IMR-90 (cell line): ENCODE measurements around the gene FNIP2. TPM values are rescaled to one million over a fixed set of nuclear protein-coding genes. Genes with fewer than 3 reads are reported as not detected.
A peak's percentile ranks its signal among the peaks of the same experiment; 100 is the strongest.

Source experiments
- ATAC-seq: fragments of 200-7000 bp; cut with Tn5 transposase; 2 replicates; pipeline ENCODE4 v1.9.1; 2020; ENCODE audit warnings: low read depth, mild to moderate bottlenecking, moderate library complexity
- BruUV-seq: library from RNA; stranded (reverse); fragments of 400-500 nt; replicated peaks from 2 replicates; lab custom pipeline; 2021; lab: Mats Ljungman, UMichigan
- CTCF ChIA-PET: fragments of 300-600 bp; formaldehyde crosslinking; extraction: SDS; loops from one replicate; lab custom pipeline; 2021; ENCODE audit warnings: antibody characterized with exemption; lab: Yijun Ruan, JAX
- POLR2A ChIA-PET: fragments of 300-600 bp; sonication (Branson Sonifier 250); formaldehyde crosslinking; loops from one replicate; lab custom pipeline; 2022; ENCODE audit warnings: antibody characterized with exemption; ENCODE audit not compliant: unreplicated experiment; lab: Charles Lee
- DNase-seq: peaks from one replicate; pipeline ENCODE4 v3.0.0; 2013
- H2AFZ ChIP-seq: replicated peaks from 2 replicates; pipeline ENCODE3; 2013; ENCODE audit warnings: low read length, mild to moderate bottlenecking; ENCODE audit not compliant: poor library complexity
- H2AK5ac ChIP-seq: 2 replicates; pipeline ENCODE4 v1.6.1; 2013; ENCODE audit warnings: low read depth, low read length, inconsistent platforms
- H2AK9ac ChIP-seq: replicated peaks from 2 replicates; pipeline ENCODE3; 2013; ENCODE audit warnings: mild to moderate bottlenecking, low read depth, low read length, moderate library complexity; ENCODE audit not compliant: poor library complexity
- H2BK120ac ChIP-seq: 2 replicates; pipeline ENCODE4 v1.6.1; 2013; ENCODE audit warnings: low read depth, low read length, inconsistent platforms
- H2BK15ac ChIP-seq: 3 replicates; pipeline ENCODE4 v1.6.1; 2013; ENCODE audit warnings: low read depth, low read length, inconsistent platforms
- H2BK20ac ChIP-seq: 2 replicates; pipeline ENCODE4 v1.6.1; 2013; ENCODE audit warnings: low read depth, mild to moderate bottlenecking, inconsistent platforms, low read length, moderate library complexity
- H2BK5ac ChIP-seq: 2 replicates; pipeline ENCODE4 v1.6.1; 2013; ENCODE audit warnings: mild to moderate bottlenecking, low read depth, low read length, inconsistent platforms; ENCODE audit not compliant: poor library complexity, severe bottlenecking
- H3K14ac ChIP-seq: replicated peaks from 2 replicates; pipeline ENCODE4 v1.6.1; 2013; ENCODE audit warnings: low read depth, low read length, inconsistent platforms
- H3K18ac ChIP-seq: 2 replicates; pipeline ENCODE4 v1.6.1; 2013; ENCODE audit warnings: low read depth, low read length, control low read depth
- H3K23ac ChIP-seq: 2 replicates; pipeline ENCODE4 v1.6.1; 2013; ENCODE audit warnings: low read depth, low read length, inconsistent platforms
- H3K27ac ChIP-seq: 2 replicates; pipeline ENCODE4 v1.5.1; 2013; ENCODE audit warnings: mild to moderate bottlenecking, control low read depth, low read length; ENCODE audit not compliant: insufficient read depth
- H3K27me3 ChIP-seq: 2 replicates; pipeline ENCODE4 v1.6.1; 2013; ENCODE audit warnings: low read length; ENCODE audit not compliant: control insufficient read depth, insufficient read depth
- H3K36me3 ChIP-seq: 2 replicates; pipeline ENCODE4 v1.6.1; 2013; ENCODE audit warnings: low read length, mixed read lengths; ENCODE audit not compliant: control insufficient read depth, insufficient read depth
- H3K4ac ChIP-seq: 2 replicates; pipeline ENCODE4 v1.6.1; 2013; ENCODE audit warnings: low read depth, low read length, inconsistent platforms
- H3K4me1 ChIP-seq: 2 replicates; pipeline ENCODE4 v1.6.1; 2013; ENCODE audit warnings: low read length, mixed read lengths; ENCODE audit not compliant: control insufficient read depth, insufficient read depth
- H3K4me2 ChIP-seq: 2 replicates; pipeline ENCODE4 v1.6.1; 2013; ENCODE audit warnings: low read depth, mild to moderate bottlenecking, control low read depth, low read length, moderate library complexity
- H3K4me3 ChIP-seq: 2 replicates; pipeline ENCODE4 v1.5.1; 2013; ENCODE audit warnings: low read depth, mild to moderate bottlenecking, control low read depth, low read length, moderate library complexity; ENCODE audit not compliant: insufficient read depth
- H3K56ac ChIP-seq: 2 replicates; pipeline ENCODE4 v1.6.1; 2013; ENCODE audit warnings: low read length, inconsistent platforms; ENCODE audit not compliant: insufficient read depth; ENCODE audit errors: extremely low read depth
- H3K79me1 ChIP-seq, 2 experiments: 2 replicates each; pipeline ENCODE4 v1.6.1; 2013; ENCODE audit warnings: low read length in 2 of 2, inconsistent platforms in 1 of 2, low read depth in 1 of 2
- H3K9ac ChIP-seq: 2 replicates; pipeline ENCODE4 v1.6.1; 2013; ENCODE audit warnings: low read depth, low read length, control low read depth
- H3K9me1 ChIP-seq: 2 replicates; pipeline ENCODE4 v1.6.1; 2013; ENCODE audit warnings: low read length, inconsistent platforms; ENCODE audit not compliant: insufficient read depth
- H3K9me3 ChIP-seq: 2 replicates; pipeline ENCODE4 v1.6.1; 2013; ENCODE audit warnings: low read length; ENCODE audit not compliant: control insufficient read depth, insufficient read depth
- H4K20me1 ChIP-seq: 2 replicates; pipeline ENCODE4 v1.6.1; 2013; ENCODE audit warnings: low read length, inconsistent platforms; ENCODE audit not compliant: insufficient read depth
- H4K5ac ChIP-seq: 2 replicates; pipeline ENCODE4 v1.6.1; 2013; ENCODE audit warnings: mild to moderate bottlenecking, low read depth, low read length, control low read depth
- H4K8ac ChIP-seq, 2 experiments: 2 replicates each; pipeline ENCODE4 v1.6.1; 2013; ENCODE audit warnings: low read depth in 2 of 2, low read length in 2 of 2, control low read depth in 1 of 2, inconsistent platforms in 1 of 2
- H4K91ac ChIP-seq: 2 replicates; pipeline ENCODE4 v1.6.1; 2013; ENCODE audit warnings: low read depth, low read length, inconsistent platforms; ENCODE audit not compliant: insufficient read depth
- BHLHE40 ChIP-seq: fragments of 150-350 bp; IDR thresholded peaks from 2 replicates; pipeline ENCODE4 v1.6.1; 2016; ENCODE audit warnings: mild to moderate bottlenecking, low read depth, low read length
- CEBPB ChIP-seq: IDR thresholded peaks from 2 replicates; pipeline ENCODE4 v1.6.1; 2012; ENCODE audit warnings: low read depth, low read length, improper control_type of control experiment
- CHD1 ChIP-seq: IDR thresholded peaks from 2 replicates; pipeline ENCODE4 v1.6.1; 2012; ENCODE audit warnings: low read depth, low read length, improper control_type of control experiment
- ELK1 ChIP-seq: fragments of 150-350 bp; IDR thresholded peaks from 2 replicates; pipeline ENCODE4 v1.6.1; 2016; ENCODE audit warnings: low read depth, mild to moderate bottlenecking, low read length, moderate library complexity, borderline replicate concordance
- FOS ChIP-seq: fragments of 150-350 bp; IDR thresholded peaks from 2 replicates; pipeline ENCODE4 v1.6.1; 2016; ENCODE audit warnings: low read depth, low read length
- MAFK ChIP-seq: IDR thresholded peaks from 2 replicates; pipeline ENCODE4 v1.6.1; 2012; ENCODE audit warnings: low read depth, low read length, improper control_type of control experiment
- MAZ ChIP-seq: IDR thresholded peaks from 2 replicates; pipeline ENCODE4 v1.6.1; 2012; ENCODE audit warnings: low read depth, mild to moderate bottlenecking, low read length, improper control_type of control experiment, moderate library complexity, borderline replicate concordance
- POLR2A ChIP-seq: IDR thresholded peaks from 2 replicates; pipeline ENCODE4 v1.6.1; 2012; ENCODE audit warnings: mild to moderate bottlenecking, low read depth, low read length
- RAD21 ChIP-seq: IDR thresholded peaks from 2 replicates; pipeline ENCODE4 v1.6.1; 2012; ENCODE audit warnings: low read length, improper control_type of control experiment
- RCOR1 ChIP-seq: IDR thresholded peaks from 2 replicates; pipeline ENCODE4 v1.6.1; 2012; ENCODE audit warnings: mild to moderate bottlenecking, low read length, improper control_type of control experiment; ENCODE audit not compliant: insufficient replicate concordance
- RFX5 ChIP-seq: IDR thresholded peaks from 2 replicates; pipeline ENCODE4 v1.8.0; 2012; ENCODE audit warnings: low read depth, mild to moderate bottlenecking, low read length, moderate library complexity
- SMC3 ChIP-seq: fragments of 150-350 bp; IDR thresholded peaks from 2 replicates; pipeline ENCODE4 v1.6.1; 2016; ENCODE audit warnings: low read depth, mild to moderate bottlenecking, antibody characterized with exemption, low read length, moderate library complexity
- WGBS, 2 experiments: methylation state at CpG; one replicate each; pipeline versions ENCODE4 v1.1.5 to v1.1.7; 2013; ENCODE audit warnings: missing lambda C conversion rate in 2 of 2; ENCODE audit not compliant: insufficient read length in 1 of 2; ENCODE audit errors: extremely low coverage in 2 of 2; 5-methylcytosine and 5-hydroxymethylcytosine counted together
- dilution Hi-C: fragments of 300-500 bp; cut with HindIII; formaldehyde crosslinking; loops from one replicate; pipeline ENCODE4 v1.14.3; 2018; ENCODE audit warnings: low sequenced_read_pairs; ENCODE audit not compliant: unreplicated experiment
- in situ Hi-C: fragments of 300-500 bp; cut with MboI; formaldehyde crosslinking; loops from 3 replicates; pipeline ENCODE4 v1.14.3; 2019; ENCODE audit warnings: low sequenced_read_pairs, inconsistent platforms, mixed read lengths
- intact Hi-C: fragments of 100-400 bp; cut with micrococcal nuclease; formaldehyde crosslinking; loops from 2 replicates; pipeline ENCODE4 v1.10.0; 2022
- polyA plus RNA-seq, 3 experiments: library from polyadenylated mRNA; depleted of rRNA; stranded (reverse); fragments of >200 nt; gene quantifications; 2 replicates each; pipeline ENCODE4 v1.2.3, GENCODE V29; 2012; ENCODE audit warnings: low replicate concordance in 1 of 3
- total RNA-seq: library from RNA; depleted of rRNA; stranded (reverse); fragments of >200 nt; gene quantifications from 2 replicates; pipeline ENCODE4 v1.2.3, GENCODE V29; 2012

Gene FNIP2
- total and polyA plus RNA-seq, 2 of the 4 experiments (the other 2 are of a cell fraction) = 4.7 to 24.6 TPM

- intact Hi-C loops = no loop called here
Observed at GRCh38 chr4:158810487-158811215, 41.8 kb downstream of the FNIP2 start.

More at GRCh38 chr4:158810487-158811215, 41.8 kb downstream of the FNIP2 start:
- POLR2A ChIA-PET = interaction anchor here (0.6 kb wide), 1 partner anchor 370 kb away, joined by 3 read pairs; no protein-coding TSS in a partner anchor
- Histone ChIP-seq H4K91ac (0 out of 2 replicates have a peak overlapping the region, but pooled peaks have one; percentile 13), H4K5ac (no peak overlapping the region), H2AK5ac (no peak overlapping the region), H3K4me2 (peak overlapping the region; percentile 99), H4K8ac (no peak overlapping the region), H3K9ac (no peak overlapping the region), H3K4ac (no peak overlapping the region), H3K18ac (peak overlapping the region; percentile 21; the same call in 1 of the 2 replicates), H3K56ac (no peak overlapping the region), H2BK5ac (peak overlapping the region; percentile 79), H4K20me1 (peaks cover 11% of the 10 kb centered on the region; the same call in 1 of the 2 replicates), H2BK15ac (no peak overlapping the region), H2BK20ac (peak overlapping the region; percentile 48; the same call in 1 of the 2 replicates), H3K4me3 (no peak overlapping the region), H3K9me3 (no peaks in the 10 kb centered on the region), H2AFZ (no peak overlapping the region), H3K4me1 (peaks cover 8% of the 10 kb centered on the region), H3K36me3 (no peaks in the 10 kb centered on the region), H3K23ac (no peak overlapping the region), H2AK9ac (no peak overlapping the region), H3K27me3 (no peaks in the 10 kb centered on the region), H3K79me1 (peaks cover 31 to 54% of the 10 kb centered on the region in 2 experiments), H3K27ac (peak overlapping the region; percentile 10; the same call in 1 of the 2 replicates), H3K14ac (0 out of 2 replicates have a peak overlapping the region, but pooled peaks have one; percentile 27), H3K9me1 (peaks cover 8% of the 10 kb centered on the region), H2BK120ac (no peak overlapping the region)
- WGBS, 2 experiments = 0% methylated on average over 1 of the region's 3 CpGs; no CpG with 5 or more reads in 1 of the 2 experiments
- DNase-seq (peak; percentile 98), ATAC-seq (peak; percentile 93)
- in situ Hi-C loops = no loop called here
- CTCF ChIA-PET = no interaction called here
- dilution Hi-C loops = no loop called here
- no TSS peak for BruUV-seq
- TF ChIP-seq RCOR1 (peak; percentile 42), RAD21 (peak; percentile 44), SMC3 (no peak), FOS (peak; percentile 68; the same call in 1 of the 2 replicates), MAFK (peak; percentile 45; the same call in 1 of the 2 replicates), POLR2A (peak; percentile 77), BHLHE40 (no peak), RFX5 (no peak), MAZ (0 out of 2 replicates have a peak, but pooled peaks have one; percentile 9), CHD1 (no peak), CEBPB (peak; percentile 89), ELK1 (no peak)
